KG1 (cell line): ENCODE results near the gene ATOH8.

Experiments used
- DNase-seq: peaks from one replicate; lab custom pipeline; 2025; lab: John Stamatoyannopoulos, UW

ATOH8 gene

GRCh38 chr2:85802354-85803103, 48.7 kb downstream of the ATOH8 start:
- DNase-seq: no peak

- DNase-seq: no peak
These were observed 50.1 kb downstream of the ATOH8 start for GRCh38 chr2:85803704-85804425.

GRCh38 chr2:85804583-85804982, 50.8 kb downstream of the ATOH8 start:
- DNase-seq: no peak

- DNase-seq: no peak
These were observed 52.7 kb downstream of the ATOH8 start for GRCh38 chr2:85806358-85807118.

GRCh38 chr2:85807756-85808155, 54.0 kb downstream of the ATOH8 start:
- no peak for DNase-seq

GRCh38 chr2:85810371-85811179, 56.8 kb downstream of the ATOH8 start:
- no peak for DNase-seq

GRCh38 chr2:85811180-85812093, 57.6 kb downstream of the ATOH8 start:
- DNase-seq: no peak

GRCh38 chr2:85812094-85812735, 58.4 kb downstream of the ATOH8 start:
- no peak for DNase-seq

GRCh38 chr2:85813211-85813981, 59.6 kb downstream of the ATOH8 start:
- no peak for DNase-seq

GRCh38 chr2:85813982-85814801, 60.4 kb downstream of the ATOH8 start:
- DNase-seq: peak; percentile 53

- no peak for DNase-seq
These were observed 61.2 kb downstream of the ATOH8 start for GRCh38 chr2:85814802-85815550.

- DNase-seq: no peak
These were observed 66.2 kb downstream of the ATOH8 start for GRCh38 chr2:85819811-85820510.

- no peak for DNase-seq
These were observed 69.0 kb downstream of the ATOH8 start for GRCh38 chr2:85822766-85823165.

GRCh38 chr2:85823951-85824350, 70.2 kb downstream of the ATOH8 start:
- no peak for DNase-seq

GRCh38 chr2:85826990-85827878, 73.4 kb downstream of the ATOH8 start:
- DNase-seq: peak; percentile 52

GRCh38 chr2:85827879-85828569, 74.2 kb downstream of the ATOH8 start:
- DNase-seq: no peak
